ENCODE data around the gene INPP5D. TPM values are rescaled to one million over a fixed set of nuclear protein-coding genes. Genes with fewer than 3 reads are reported as not detected.

INPP5D gene
- total and polyA plus RNA-seq, 2 donors (not counting 3 experiments of a cell fraction or from before 2014, with no cell fraction given): 13.9 to 46.6 TPM

DNA sequence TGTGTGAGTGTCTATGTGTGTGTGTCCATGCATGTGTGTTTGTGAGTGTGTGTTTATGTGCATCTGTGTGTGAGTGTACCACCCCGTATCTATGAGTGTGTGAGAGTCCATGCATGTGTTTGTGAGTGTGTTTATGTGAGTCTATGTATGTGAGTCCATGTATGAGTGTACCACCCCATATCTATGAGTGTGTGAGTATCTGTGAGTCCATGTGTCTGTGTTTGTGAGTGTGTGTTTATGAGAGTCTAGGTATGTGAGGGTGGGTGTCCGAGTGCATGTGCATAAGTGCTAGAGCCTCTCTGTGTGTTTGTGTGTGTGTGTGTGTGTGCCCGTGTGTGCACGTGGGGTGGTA lies 105.4 kb downstream of the INPP5D start:
- Histone ChIP-seq H2AFZ (ENCODE audit: low read depth, low read length) (no peak overlapping the region), H3K36me3 (ENCODE audit: control insufficient read depth in 2 of 2, extremely low read depth in 1 of 2, insufficient read depth in 2 of 2, low read length in 2 of 2) (peaks cover 0 to 45% of the 10 kb centered on the region in 2 experiments), H3K9me1 (replicated peaks; ENCODE audit: control insufficient read depth, extremely low read depth, insufficient read depth, low read length) (no peaks in the 10 kb centered on the region), H3K27me3 (ENCODE audit: control insufficient read depth in 2 of 2, insufficient read depth in 2 of 2, low read length in 2 of 2) (no peaks in the 10 kb centered on the region), H3K4me3 (replicated peaks in 1 of 3; ENCODE audit: insufficient read depth in 1 of 3, low read depth in 1 of 3, low read length in 3 of 3) (no peak overlapping the region), H3K4me2 (ENCODE audit: insufficient read depth, low read length) (no peak overlapping the region), H3K9ac (replicated peaks; ENCODE audit: extremely low read depth, insufficient read depth, low read length) (no peak overlapping the region), H3K4me1 (ENCODE audit: control insufficient read depth, extremely low read depth, insufficient read depth, low read length) (no peaks in the 10 kb centered on the region), H3K9me3 (replicated peaks; ENCODE audit: control insufficient read depth, insufficient read depth, low read length) (no peaks in the 10 kb centered on the region), H4K20me1 (replicated peaks; ENCODE audit: control insufficient read depth, extremely low read depth, insufficient read depth, low read length) (no peaks in the 10 kb centered on the region), H3K79me2 (ENCODE audit: control insufficient read depth, insufficient read depth, low read length) (no peaks in the 10 kb centered on the region), H3K27ac (ENCODE audit: insufficient read depth, low read depth, low read length) (no peak overlapping the region)
- ChIA-PET CTCF (no interaction called here), POLR2A (no interaction called here)
- dilution Hi-C loops (cut with MboI; ENCODE audit: extremely low pct_ligation_motif_present, low sequenced_read_pairs) (no loop called here), intact Hi-C loops (cut with micrococcal nuclease) (no loop called here)
- no peak for TF ChIP-seq JUN (IDR thresholded peaks at IDR 0.05; ENCODE audit: borderline replicate concordance, insufficient read depth, insufficient read length, low read depth)
- TF ChIP-seq MYC (IDR thresholded peaks at IDR 0.05; ENCODE audit: low read depth, low read length): no peak
- DNase-seq (ENCODE audit: low read depth, low spot score): no peak
- no peak for FAIRE-seq
- BruUV-seq (replicated peaks): no TSS peak

DNA sequence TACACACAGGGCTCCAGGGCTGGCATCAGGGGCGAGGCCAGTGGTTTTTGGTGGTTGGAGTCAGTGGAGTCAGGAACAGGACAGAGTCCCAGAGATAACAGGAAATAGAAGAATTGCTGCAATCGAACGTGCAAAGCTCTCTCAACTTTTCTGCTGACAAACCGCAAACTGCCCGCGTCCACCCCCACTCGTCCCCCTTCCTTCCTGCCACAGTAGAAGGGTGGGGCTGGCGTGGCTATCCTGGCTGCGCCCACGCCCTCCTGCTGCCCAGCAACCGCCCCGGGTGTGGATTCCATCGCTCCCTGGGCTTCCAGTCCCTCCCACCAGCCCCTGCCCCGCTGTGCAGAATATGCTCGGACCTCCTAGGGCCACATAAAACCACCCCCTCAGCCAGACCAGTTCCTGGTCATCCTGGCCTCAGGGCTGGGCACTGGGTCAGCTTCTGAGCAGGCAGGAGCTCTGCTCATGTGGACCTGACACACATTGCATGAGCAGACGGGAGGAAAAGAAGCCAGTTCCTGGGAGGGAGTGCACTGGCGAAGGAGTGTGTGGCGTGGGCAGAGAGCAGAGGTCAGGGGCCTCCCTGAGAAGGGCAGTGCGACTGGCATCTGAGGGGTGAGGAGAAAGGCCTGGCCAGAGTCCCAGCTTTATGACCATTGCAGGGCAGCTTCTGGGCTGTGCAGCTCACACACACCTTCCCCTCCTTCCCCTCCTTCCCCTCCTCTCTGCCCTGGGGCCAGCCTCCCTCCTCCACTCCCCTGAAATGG lies 105.9 kb downstream of the INPP5D start:
- ChIA-PET POLR2A (interaction anchor here (0.7 kb wide), 1 partner anchor 16 kb away, joined by 4 read pairs; no protein-coding TSS in a partner anchor), CTCF (no interaction called here)
- Histone ChIP-seq H3K9me1 (replicated peaks; ENCODE audit: control insufficient read depth, extremely low read depth, insufficient read depth, low read length) (no peaks in the 10 kb centered on the region), H3K27me3 (ENCODE audit: control insufficient read depth in 2 of 2, insufficient read depth in 2 of 2, low read length in 2 of 2) (no peaks in the 10 kb centered on the region), H3K79me2 (ENCODE audit: control insufficient read depth, insufficient read depth, low read length) (no peaks in the 10 kb centered on the region), H3K36me3 (ENCODE audit: control insufficient read depth in 2 of 2, extremely low read depth in 1 of 2, insufficient read depth in 2 of 2, low read length in 2 of 2) (peaks cover 0 to 48% of the 10 kb centered on the region in 2 experiments), H3K9me3 (replicated peaks; ENCODE audit: control insufficient read depth, insufficient read depth, low read length) (no peaks in the 10 kb centered on the region), H2AFZ (ENCODE audit: low read depth, low read length) (no peak overlapping the region), H4K20me1 (replicated peaks; ENCODE audit: control insufficient read depth, extremely low read depth, insufficient read depth, low read length) (no peaks in the 10 kb centered on the region), H3K4me2 (ENCODE audit: insufficient read depth, low read length) (no peak overlapping the region), H3K9ac (replicated peaks; ENCODE audit: extremely low read depth, insufficient read depth, low read length) (no peak overlapping the region), H3K4me3 (replicated peaks in 1 of 3; ENCODE audit: insufficient read depth in 1 of 3, low read depth in 1 of 3, low read length in 3 of 3) (no peak overlapping the region), H3K4me1 (ENCODE audit: control insufficient read depth, extremely low read depth, insufficient read depth, low read length) (no peaks in the 10 kb centered on the region), H3K27ac (ENCODE audit: insufficient read depth, low read depth, low read length) (no peak overlapping the region)
- FAIRE-seq: no peak
- no peak for DNase-seq (ENCODE audit: low read depth, low spot score)
- no peak for TF ChIP-seq MYC (IDR thresholded peaks at IDR 0.05; ENCODE audit: low read depth, low read length)
- TF ChIP-seq, protein P1, sequence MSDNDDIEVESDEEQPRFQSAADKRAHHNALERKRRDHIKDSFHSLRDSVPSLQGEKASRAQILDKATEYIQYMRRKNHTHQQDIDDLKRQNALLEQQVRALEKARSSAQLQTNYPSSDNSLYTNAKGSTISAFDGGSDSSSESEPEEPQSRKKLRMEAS (IDR thresholded peaks at IDR 0.05; ENCODE audit: insufficient read depth, insufficient read length): no peak
- intact Hi-C loops (cut with micrococcal nuclease) (no loop called here), dilution Hi-C loops (cut with MboI; ENCODE audit: extremely low pct_ligation_motif_present, low sequenced_read_pairs) (no loop called here)
- BruUV-seq (replicated peaks): no TSS peak

Measured in endothelial cell of umbilical vein (primary cell).